GM19467 (cell line): ENCODE results near the gene TFB1M.
A peak's percentile ranks its signal among the peaks of the same experiment; 100 is the strongest.
"Not testable (repeated sequence)": the region's sequence is repeated elsewhere in the genome, so short reads cannot be mapped to it uniquely, and the experiment has no call there.

Experiments
- ATAC-seq: cut with Tn5 transposase; IDR thresholded peaks from one replicate; pipeline ENCODE4 v1.9.1; 2021; ENCODE audit warnings: mild to moderate bottlenecking, moderate library complexity; ENCODE audit not compliant: unreplicated experiment

The TFB1M gene

GRCh38 chr6:155314092-155314772 is at the start of gene TFB1M:
TFB1M (minus strand) TSS chr6:155314484; CDS start chr6:155314428, 56 bp downstream.
- peak; percentile 96 for ATAC-seq

GRCh38 chr6:155364021-155364420 is 49.7 kb upstream of the TFB1M start:
- not testable (repeated sequence) for ATAC-seq

- ATAC-seq, result not testable (repeated sequence)
Observed at GRCh38 chr6:155362968-155363632, 48.8 kb upstream of the TFB1M start.

DNA sequence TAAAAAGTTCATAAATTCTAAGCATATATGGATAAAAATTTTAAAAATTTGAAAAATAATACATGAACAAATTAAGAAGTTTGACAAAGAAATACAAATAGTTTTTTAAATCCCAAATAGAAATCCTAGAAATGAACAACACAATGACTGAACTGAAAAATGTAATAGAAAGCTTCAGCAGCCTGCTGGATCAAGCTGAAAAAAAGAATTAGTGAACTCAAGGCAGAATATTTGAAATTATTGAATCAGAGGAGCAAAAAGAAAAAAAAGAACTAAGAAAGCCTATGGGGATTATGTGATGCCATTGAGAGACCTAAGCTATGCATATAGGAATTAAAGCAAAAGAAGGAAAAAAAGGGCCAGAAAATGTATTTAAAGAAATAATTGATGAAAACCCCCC is 39.9 kb upstream of the TFB1M start:
- no peak for ATAC-seq

- no peak for ATAC-seq
Observed at GRCh38 chr6:155352811-155353210, 38.5 kb upstream of the TFB1M start.

DNA sequence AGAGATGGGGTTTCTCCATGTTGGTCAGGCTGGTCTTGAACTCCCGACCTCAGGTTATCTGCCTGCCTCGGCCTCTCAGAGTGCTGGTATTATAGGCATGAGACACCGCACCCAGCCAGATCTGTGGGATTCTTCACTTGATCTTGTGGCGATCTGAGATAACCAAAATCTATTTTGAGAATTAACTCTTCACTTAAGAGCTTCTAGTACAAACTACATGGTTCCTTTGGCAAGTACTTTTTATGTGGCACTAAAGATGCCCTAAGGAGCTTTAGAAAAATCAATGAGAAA is 37.8 kb upstream of the TFB1M start:
- ATAC-seq, result no peak

GRCh38 chr6:155351273-155352129 is 37.2 kb upstream of the TFB1M start:
- peak; percentile 96 for ATAC-seq

DNA sequence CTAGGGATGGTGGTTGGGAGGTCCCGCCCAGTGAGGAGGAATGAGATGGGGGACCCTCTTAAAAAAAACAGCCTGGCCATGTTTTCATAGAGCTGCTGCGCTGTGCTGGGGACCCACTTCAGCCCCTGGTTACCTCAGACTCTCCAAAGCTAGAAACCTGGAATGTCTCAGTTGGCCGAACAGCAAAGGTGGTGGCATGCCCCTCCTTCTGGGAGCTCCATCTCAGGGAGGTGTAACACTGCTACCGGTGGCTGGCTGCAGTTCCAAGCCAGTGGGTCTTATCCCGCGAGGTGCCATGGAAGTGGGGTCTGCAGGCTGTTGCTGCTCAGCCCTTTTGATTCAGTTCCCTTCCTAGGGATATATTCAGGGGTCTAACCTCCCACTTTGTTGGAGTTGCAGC is 35.7 kb upstream of the TFB1M start:
- ATAC-seq, result no peak

DNA sequence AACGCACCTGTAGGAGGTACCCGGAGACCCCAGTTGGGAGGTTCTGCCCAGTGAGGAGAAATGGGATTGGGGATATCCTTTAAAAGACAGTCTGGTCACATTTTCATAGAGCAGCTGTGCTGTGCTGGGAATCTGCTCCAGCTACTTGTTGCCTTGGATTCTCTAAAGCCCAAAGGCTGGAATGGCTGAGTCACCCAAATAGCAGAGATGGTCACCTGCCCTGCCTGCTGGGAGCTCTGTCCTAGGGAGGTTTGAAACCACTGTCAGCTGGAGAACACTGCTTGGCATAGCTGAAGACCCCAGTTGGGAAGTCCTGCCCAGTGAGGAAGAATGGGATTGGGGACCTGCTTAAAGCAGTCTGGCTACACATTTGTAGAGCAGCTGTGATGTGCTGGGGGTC is 34.8 kb upstream of the TFB1M start:
- ATAC-seq, result no peak

- no peak for ATAC-seq
Observed at GRCh38 chr6:155347800-155348199, 33.5 kb upstream of the TFB1M start.

DNA sequence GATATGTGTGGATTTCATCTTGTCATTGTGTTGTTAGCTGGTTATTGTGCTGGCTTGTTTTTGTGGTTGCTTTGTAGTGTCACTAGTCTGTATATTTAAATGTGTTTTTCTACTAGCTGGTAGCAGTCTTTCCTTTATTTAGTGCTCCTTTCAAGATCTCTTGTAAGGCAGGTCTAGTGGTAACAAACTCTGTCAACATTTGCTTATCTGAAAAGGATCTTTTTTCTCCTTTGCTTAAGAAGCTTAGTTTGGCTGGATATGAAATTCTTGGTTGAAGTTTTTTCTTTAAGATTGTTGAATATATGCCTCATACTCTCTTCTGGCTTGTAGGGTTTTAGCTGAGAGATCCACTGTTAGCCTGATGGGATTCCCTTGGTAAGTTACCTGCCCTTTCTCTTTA is 32.7 kb upstream of the TFB1M start:
- no peak for ATAC-seq

DNA sequence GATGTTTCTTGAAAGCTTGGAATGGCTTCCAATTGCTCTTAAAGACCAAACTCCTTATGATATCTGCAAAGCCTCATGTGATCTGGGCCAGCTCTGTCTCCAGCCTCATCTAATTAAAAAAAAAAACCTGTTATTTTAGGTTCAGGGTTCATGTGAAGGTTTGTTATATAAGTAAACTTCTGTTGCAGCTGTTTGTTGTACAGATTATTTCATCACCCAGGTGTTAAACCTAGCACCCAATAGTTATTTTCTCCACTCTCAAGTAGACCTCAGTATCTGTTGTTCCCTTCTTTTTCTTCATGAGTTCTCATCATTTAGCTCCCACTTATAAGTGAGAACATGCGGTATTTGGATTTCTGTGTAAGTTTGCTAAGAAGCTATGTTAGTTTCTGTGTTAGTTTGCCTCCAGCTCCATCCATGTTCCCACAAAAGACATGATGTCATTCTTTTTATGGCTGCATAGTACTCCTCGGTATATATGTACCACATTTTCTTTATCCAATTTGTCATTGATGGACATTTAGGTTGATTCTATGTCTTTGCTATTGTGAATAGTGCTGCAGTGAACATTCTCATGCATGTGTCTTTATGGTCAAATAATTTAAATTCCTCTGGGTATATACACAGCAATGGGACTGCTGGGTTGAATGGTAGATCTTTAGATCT is 30.2 kb upstream of the TFB1M start:
- no peak for ATAC-seq

DNA sequence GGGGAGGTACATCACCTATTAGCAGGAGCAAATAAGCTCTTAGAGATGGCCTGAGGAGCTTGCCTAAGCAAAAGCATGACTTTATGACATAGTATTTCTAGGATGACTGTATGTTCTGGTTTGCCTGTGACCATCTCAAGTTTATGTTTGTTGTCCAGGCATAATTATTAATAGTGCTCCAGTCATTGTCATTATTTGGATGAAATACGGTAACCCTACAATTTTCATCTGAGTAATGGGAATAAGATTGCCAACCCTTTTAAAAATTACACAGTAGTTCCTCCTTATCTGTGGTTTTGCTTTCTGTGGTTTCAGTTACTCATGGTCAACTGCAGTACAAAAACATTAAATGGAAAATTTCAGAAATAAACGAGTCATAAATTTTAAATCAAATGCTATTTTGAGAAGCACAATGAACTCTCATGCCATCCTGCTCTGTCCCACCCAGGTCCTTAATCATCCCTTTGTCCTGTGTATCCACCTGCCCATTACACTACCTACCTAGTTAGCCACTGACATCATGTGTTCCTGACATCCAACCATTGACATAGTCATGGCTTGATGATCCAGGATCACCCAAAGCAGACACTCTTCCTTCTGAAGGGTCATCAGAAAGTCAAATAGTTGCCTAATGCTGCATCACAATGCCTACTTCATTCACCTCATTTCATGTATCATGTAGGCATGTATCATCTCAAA is 27.0 kb upstream of the TFB1M start:
- peak; percentile 65 for ATAC-seq

- ATAC-seq, result peak; percentile 30
Observed at GRCh38 chr6:155340464-155341129, 26.3 kb upstream of the TFB1M start.

DNA sequence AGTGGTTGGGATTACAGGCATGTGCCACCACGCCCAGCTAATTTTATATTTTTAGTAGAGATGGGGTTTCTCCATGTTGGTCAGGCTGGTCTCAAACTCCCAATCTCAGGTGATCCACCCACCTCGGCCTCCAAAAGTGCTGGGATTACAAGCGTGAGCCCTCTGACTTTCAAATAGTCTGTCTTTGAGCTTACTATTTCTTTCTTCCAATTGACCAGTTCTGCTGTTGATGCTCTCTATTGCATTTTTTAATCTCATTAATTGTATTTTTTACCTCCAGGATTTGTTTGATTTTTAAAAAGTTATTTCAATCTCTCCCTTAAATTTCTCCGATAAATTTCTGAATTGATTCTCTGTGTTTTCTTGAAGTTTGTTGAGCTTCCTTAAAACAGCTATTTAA is 25.6 kb upstream of the TFB1M start:
- not testable (repeated sequence) for ATAC-seq

DNA sequence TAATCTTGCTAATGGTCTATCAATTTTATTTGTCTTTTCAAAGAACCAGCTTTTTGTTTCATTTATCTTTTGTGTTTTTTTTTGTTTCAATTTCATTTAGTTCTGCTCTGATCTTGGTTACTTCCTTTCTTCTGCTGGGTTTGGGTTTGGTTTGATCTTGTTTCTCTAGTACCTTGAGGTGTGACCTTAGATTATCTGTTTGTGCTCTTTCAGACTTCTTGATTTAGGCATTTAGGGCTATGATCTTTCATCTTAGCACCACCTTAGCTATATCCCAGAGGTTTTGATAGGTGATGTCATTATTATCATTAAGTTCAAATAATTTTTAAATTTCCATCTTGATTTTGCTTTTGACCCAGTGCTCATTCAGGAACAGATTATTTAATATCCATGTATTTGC is 24.0 kb upstream of the TFB1M start:
- ATAC-seq, result not testable (repeated sequence)

DNA sequence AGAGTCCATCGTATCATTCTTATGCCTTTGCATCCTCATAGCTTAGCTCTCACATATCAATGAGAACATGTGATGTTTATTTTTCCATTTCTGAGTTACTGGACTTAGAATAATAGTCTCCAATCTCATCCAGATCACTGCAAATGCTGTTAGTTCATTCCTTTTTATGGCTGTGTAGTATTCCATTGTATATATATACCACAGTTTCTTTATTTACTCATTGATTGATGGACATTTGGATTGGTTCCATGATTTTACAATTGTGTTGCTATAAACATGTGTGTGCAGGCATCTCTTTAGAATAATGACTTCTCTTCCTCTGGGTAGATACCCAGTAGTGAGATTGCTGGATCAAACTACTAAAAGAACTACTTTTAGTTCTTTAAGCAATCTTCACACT is 21.0 kb upstream of the TFB1M start:
- no peak for ATAC-seq

DNA sequence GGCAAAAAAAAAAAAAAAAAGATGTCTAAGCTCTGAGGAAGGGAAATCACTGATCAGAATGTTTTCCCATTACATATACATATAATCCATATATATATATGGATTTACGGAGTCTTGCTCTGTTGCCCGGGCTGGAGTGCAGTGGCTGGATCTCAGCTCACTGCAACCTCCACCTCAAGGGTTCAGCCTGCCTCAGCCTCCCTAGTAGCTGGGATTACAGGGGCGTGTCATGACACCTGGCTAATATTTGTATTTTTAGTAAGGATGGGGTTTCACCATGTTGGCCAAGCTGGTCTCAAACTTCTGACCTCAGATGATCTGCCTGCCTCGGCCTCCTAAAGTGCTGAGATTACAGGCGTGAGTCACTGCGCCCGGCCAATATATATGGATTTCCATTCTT is 19.8 kb upstream of the TFB1M start:
- not testable (repeated sequence) for ATAC-seq

DNA sequence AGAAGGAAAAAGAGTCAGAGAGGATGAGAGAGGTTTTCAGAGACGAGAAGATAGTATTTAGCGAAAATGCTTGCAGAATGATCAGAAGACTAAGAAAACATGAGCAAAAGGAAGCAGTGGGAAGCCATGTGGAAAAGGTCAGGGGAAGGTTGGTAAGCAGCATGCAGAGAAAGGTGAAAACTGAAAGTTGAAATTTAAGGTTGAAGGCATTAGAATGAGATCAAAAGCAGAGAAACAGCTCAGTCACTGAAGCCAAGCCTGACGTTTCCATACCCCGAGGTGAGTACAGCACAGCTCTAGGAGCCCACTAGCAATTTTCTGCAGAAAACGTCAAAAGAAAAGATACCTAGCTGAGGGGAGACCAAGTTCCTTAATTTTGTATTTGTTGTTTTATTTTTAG is 19.1 kb upstream of the TFB1M start:
- ATAC-seq, result peak; percentile 71

DNA sequence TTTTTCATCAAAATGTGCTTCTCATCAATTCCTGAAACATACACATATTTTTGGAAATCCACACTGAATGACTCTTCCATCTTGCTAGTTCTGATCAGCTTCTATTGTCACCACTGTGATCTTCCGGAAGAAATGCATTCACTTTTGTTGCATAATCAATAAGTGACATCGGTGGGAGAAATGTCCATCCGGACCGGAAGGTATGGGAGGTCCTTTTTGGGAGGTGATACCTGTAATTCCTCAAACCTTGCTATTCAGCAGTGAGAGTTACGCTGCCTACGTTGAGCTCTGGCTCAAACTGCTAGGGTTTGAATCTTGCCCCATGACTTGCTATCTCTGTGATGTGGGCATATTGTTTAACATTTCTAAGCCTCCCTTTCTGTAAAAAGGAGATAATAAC is 16.6 kb upstream of the TFB1M start:
- ATAC-seq, result no peak
